Heart left ventricle (tissue), 16 donors: ENCODE data around the gene TMEM50A. TPM values are rescaled to one million over a fixed set of nuclear protein-coding genes. Genes with fewer than 3 reads are reported as not detected.
"Not testable (repeated sequence)": the region's sequence is repeated elsewhere in the genome, so short reads cannot be mapped to it uniquely, and the experiment has no call there.

ENCODE experiments used
- ATAC-seq, 4 donors: fragments of 200-7000 bp; cut with Tn5 transposase; one replicate each; pipeline ENCODE4 v1.9.1; 2020 to 2022; ENCODE audit warnings: moderate library complexity in 4 of 4, mild to moderate bottlenecking in 3 of 4, moderate number of reproducible peaks in 1 of 4
- DNase-seq, 5 donors: peaks; one replicate each; pipeline ENCODE4 v3.0.0-alpha.2; 2020
- H3K27ac ChIP-seq, 12 donors: fragments of 200-600 bp; sonication (generic) in 4 of 12; one replicate each; pipeline versions ENCODE4 v1.5.0 to v1.8.0; 2016 to 2022; ENCODE audit warnings: mild to moderate bottlenecking in 2 of 12
- H3K27me3 ChIP-seq, 9 donors: fragments of 200-600 bp; sonication (generic) in 2 of 9; one replicate each; pipeline versions ENCODE4 v1.5.1 to v1.8.0; 2016 to 2022; ENCODE audit warnings: mild to moderate bottlenecking in 3 of 9
- H3K36me3 ChIP-seq, 9 donors: fragments of 200-600 bp; sonication (generic) in 2 of 9; one replicate each; pipeline versions ENCODE4 v1.5.0 to v1.8.0; 2018 to 2022; ENCODE audit warnings: mild to moderate bottlenecking in 2 of 9
- H3K4me1 ChIP-seq, 12 donors: fragments of 200-600 bp; sonication (generic) in 4 of 12; one replicate each; pipeline versions ENCODE4 v1.5.0 to v1.8.0; 2016 to 2022; ENCODE audit warnings: mild to moderate bottlenecking in 3 of 12
- H3K4me3 ChIP-seq, 12 donors: fragments of 200-600 bp; sonication (generic) in 4 of 12; one replicate each; pipeline versions ENCODE4 v1.5.0 to v1.8.0; 2017 to 2022; ENCODE audit warnings: mild to moderate bottlenecking in 9 of 12, moderate library complexity in 4 of 12
- H3K9me3 ChIP-seq, 12 donors: fragments of 200-600 bp; sonication (generic) in 4 of 12; one replicate each; pipeline versions ENCODE4 v1.5.0 to v1.8.0; 2016 to 2022; ENCODE audit warnings: mild to moderate bottlenecking in 1 of 12
- POLR2A ChIP-seq, 2 donors: fragments of 450-650 bp; IDR thresholded peaks; one replicate each; pipeline ENCODE4 v1.6.1; 2017; ENCODE audit warnings: antibody characterized with exemption in 2 of 2, mild to moderate bottlenecking in 2 of 2, moderate library complexity in 2 of 2
- WGBS, 4 donors: extraction: QIAGEN DNeasy Blood & Tissue Kit in 2 of 4; methylation state at CpG; one replicate each; pipeline versions ENCODE4 v1.1.5 to v1.1.7; 2013 to 2018; 5-methylcytosine and 5-hydroxymethylcytosine counted together
- intact Hi-C, 10 donors: fragments of 100-400 bp; cut with DNase I; formaldehyde crosslinking; loops; one replicate each; pipeline versions ENCODE4 v1.11.1 to v1.14.2; 2022
- polyA plus RNA-seq, 2 donors: library from polyadenylated mRNA; stranded (reverse); fragments of 200-250 nt; gene quantifications; one replicate each; pipeline ENCODE4 v1.2.3, GENCODE V29; 2013
- total RNA-seq, 9 donors: library from RNA; depleted of rRNA in 2 of 9; stranded (reverse); fragments of >200 nt in 2 of 9; fragmentation: NEBNext Ultra II Directional in 3 of 9; extraction: Animal tissue kit (Norgen Biotek cat#: 25700) in 3 of 9; gene quantifications; one replicate each; pipeline versions ENCODE4 v1.1.0 to v1.2.4, GENCODE V29; 2016 to 2023
- TF ChIP-seq, protein P1 (sequence below), 12 donors: fragments of 200-600 bp; sonication (generic) in 4 of 12; IDR thresholded peaks; one replicate each; pipeline versions ENCODE4 v1.5.0 to v1.8.0; 2018 to 2022; ENCODE audit warnings: antibody characterized with exemption in 12 of 12, mild to moderate bottlenecking in 5 of 12
- donor health status: ischemic (EF 13 %, LVEDD 7.1; RV severe dilation, severe dysfunction).
- donor health status: healthy with polysubstance abuse.
- donor health status: DM: no; HTN: yes; CAD: no.
- donor health status: DM: no; HTN: no; CAD: no.
- donor health status: ischemic (EF 25% LVEDD 6.9; RV normal size, moderate dysfunction).
- donor health status: ischemic (EF 25% LVEDD 5.7; RV mildly dilated, moderate dysfunction).
- donor health status: healthy.
- donor health status: DM: yes; HTN: yes; CAD: no.
- donor health status: ischemic (EF 35%, LVEDD 5.7; RV mildly dilated, moderate dysfunction).
- donor health status: nonischemic (EF 11% LVEDD 7.7; RV severe dilation, severe dysfunction).
- donor health status: DM: yes; HTN: yes; CAD: no.
- donor health status: PGD.
- donor health status: ischemic (EF 29% LVEDD 5.4; RV normal size, mild dysfunction).
- donor health status: nonischemic (EF 23%, LVEDD 6.1; RV moderate dilation, normal function).

Gene TMEM50A
- total and polyA plus RNA-seq, 11 donors, result 53.5 to 112 (median 93.5) TPM

- Histone ChIP-seq H3K4me3 (no peak overlapping the region), H3K36me3 (no peaks in the 10 kb centered on the region), H3K27me3 (no peaks in the 10 kb centered on the region), H3K9me3 (no peaks in the 10 kb centered on the region), H3K4me1 (no peaks in the 10 kb centered on the region), H3K27ac (no peak overlapping the region)
- TF ChIP-seq, protein P1, sequence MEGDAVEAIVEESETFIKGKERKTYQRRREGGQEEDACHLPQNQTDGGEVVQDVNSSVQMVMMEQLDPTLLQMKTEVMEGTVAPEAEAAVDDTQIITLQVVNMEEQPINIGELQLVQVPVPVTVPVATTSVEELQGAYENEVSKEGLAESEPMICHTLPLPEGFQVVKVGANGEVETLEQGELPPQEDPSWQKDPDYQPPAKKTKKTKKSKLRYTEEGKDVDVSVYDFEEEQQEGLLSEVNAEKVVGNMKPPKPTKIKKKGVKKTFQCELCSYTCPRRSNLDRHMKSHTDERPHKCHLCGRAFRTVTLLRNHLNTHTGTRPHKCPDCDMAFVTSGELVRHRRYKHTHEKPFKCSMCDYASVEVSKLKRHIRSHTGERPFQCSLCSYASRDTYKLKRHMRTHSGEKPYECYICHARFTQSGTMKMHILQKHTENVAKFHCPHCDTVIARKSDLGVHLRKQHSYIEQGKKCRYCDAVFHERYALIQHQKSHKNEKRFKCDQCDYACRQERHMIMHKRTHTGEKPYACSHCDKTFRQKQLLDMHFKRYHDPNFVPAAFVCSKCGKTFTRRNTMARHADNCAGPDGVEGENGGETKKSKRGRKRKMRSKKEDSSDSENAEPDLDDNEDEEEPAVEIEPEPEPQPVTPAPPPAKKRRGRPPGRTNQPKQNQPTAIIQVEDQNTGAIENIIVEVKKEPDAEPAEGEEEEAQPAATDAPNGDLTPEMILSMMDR (IDR thresholded peaks at IDR 0.05), result no peak
- TF ChIP-seq POLR2A (IDR thresholded peaks at IDR 0.05), result no peak
- intact Hi-C loops, result no loop called here
- WGBS, 4 donors, result 91 to 96% (median 92%) methylated on average over 6 of the region's 6 CpGs
- ATAC-seq (no peak), DNase-seq (no peak)
Observed at GRCh38 chr1:25392841-25393240, 54.7 kb downstream of the TMEM50A start.

- H3K27ac ChIP-seq, intact Hi-C loops, H3K4me1 ChIP-seq, H3K27me3 ChIP-seq, H3K36me3 ChIP-seq, DNase-seq, H3K4me3 ChIP-seq, H3K9me3 ChIP-seq: not testable (repeated sequence)
- 22 to 41% (median 24%) methylated on average over 3 to 6 of the region's 10 CpGs for WGBS, 4 donors
- peak in 3 of 4 donors; percentile 49 to 59 (median 49) for ATAC-seq
Observed at GRCh38 chr1:25397549-25397948, 59.4 kb downstream of the TMEM50A start.

GRCh38 chr1:25398079-25398478 lies 59.9 kb downstream of the TMEM50A start:
- no CpG with 5 or more reads among the region's 2 CpGs for WGBS, 4 donors
- H3K27ac ChIP-seq, intact Hi-C loops: not testable (repeated sequence)

GRCh38 chr1:25402947-25403803 lies 65.0 kb downstream of the TMEM50A start:
- WGBS, 4 donors, result 17 to 19% (median 18%) methylated on average over 6 to 7 of the region's 8 CpGs
- H3K4me3 ChIP-seq, H3K9me3 ChIP-seq, H3K27me3 ChIP-seq, H3K27ac ChIP-seq, H3K4me1 ChIP-seq, H3K36me3 ChIP-seq, DNase-seq: not testable (repeated sequence)
- intact Hi-C loops, result loop anchor here in 7 of 10 donors (5.0 to 10.0 kb wide), 3 partner anchors 116 to 122 kb away; no protein-coding TSS in a partner anchor
- TF ChIP-seq, protein P1 (IDR thresholded peaks at IDR 0.05), result peak in 11 of 12 donors; percentile 18 to 44 (median 28)
- peak in 3 of 4 donors; percentile 55 to 79 (median 60) for ATAC-seq

More at GRCh38 chr1:25398079-25398478, 59.9 kb downstream of the TMEM50A start:
- H3K4me3 ChIP-seq, H3K27me3 ChIP-seq, DNase-seq, H3K4me1 ChIP-seq, H3K9me3 ChIP-seq, H3K36me3 ChIP-seq, ATAC-seq: not testable (repeated sequence)

DNA sequence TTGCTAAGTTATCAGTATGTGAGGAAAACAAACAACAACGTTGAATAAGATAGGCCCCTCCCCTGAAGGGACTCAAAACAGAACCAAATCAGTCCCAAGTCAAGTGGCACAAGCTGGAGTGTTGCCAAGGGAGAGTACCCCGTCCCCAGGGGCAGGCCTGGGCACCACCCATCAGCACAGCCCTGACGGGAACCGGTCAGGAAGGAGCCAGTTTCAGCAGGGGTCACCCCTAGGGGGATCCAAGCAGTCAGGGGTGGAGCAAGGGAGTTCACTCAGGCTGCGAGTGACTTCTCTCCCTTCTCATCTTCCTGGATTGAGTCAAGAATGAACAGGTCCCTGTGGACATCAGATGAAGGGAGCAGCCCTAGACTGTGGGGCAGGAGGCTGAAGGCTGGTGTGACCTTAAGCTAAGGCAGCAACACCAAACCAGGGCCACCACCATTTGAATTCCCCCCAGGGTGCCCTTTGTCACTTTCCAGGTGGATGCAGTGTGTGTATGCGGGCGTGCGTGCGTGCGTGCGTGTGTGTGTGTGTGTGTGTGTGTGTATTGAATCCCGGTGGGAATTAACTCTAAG lies 67.7 kb downstream of the TMEM50A start:
- not testable (repeated sequence) for H3K9me3 ChIP-seq, DNase-seq, H3K36me3 ChIP-seq, H3K4me1 ChIP-seq, ATAC-seq, H3K27ac ChIP-seq, H3K4me3 ChIP-seq, H3K27me3 ChIP-seq
- intact Hi-C loops, result loop anchor here in 4 of 10 donors (5.0 to 10.0 kb wide), 2 partner anchors 116 to 119 kb away; no protein-coding TSS in a partner anchor
- WGBS, 4 donors, result 68 to 85% (median 83%) methylated on average over 8 to 10 of the region's 12 CpGs; no CpG with 5 or more reads in 1 of the 4 donors

DNA sequence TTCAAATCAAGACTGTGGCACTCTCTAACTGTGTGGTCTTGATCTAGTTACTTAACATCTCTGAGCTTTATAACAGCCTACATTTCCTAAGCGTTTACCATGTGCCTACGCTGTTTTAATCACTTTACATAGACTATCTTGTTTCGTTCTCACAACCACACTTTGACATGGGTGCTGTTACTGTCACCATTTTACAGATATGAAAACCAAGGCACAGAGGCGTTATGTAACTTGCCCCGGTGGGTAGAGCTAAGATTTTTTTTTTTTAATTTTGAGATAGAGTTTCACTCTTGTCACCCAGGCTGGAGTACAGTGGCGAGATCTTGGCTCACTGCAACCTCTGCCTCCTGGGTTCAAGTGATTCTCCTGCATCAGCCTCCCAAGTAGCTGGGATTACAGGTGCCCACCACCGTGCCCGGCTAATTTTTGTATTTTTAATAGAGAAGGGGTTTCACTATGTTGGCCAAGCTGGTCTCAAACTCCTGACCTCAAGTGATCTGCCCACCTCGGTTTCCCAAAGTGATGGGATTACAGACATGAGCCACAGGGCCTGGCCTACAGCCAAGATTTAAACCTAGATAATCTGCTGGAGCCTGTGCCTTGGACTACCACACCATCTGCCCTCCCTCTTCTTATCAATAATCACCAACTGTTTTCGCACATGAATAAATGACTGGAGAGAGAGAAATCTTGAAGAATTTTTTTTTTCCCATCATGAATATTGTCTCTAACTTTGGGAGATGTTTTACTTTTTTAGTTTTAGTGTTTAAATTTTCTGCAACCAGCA lies 71.7 kb downstream of the TMEM50A start:
- not testable (repeated sequence) for H3K27ac ChIP-seq, H3K4me1 ChIP-seq, H3K36me3 ChIP-seq, ATAC-seq, H3K27me3 ChIP-seq, DNase-seq, H3K9me3 ChIP-seq, H3K4me3 ChIP-seq
- intact Hi-C loops, result loop anchor here in 5 of 10 donors (5.0 to 10.0 kb wide), 3 partner anchors 112 to 123 kb away; no protein-coding TSS in a partner anchor
- WGBS, 4 donors, result 87 to 93% (median 89%) methylated on average over 8 to 10 of the region's 10 CpGs
